Ecto neural progenitor cell (in vitro differentiated cells): Measurements from ENCODE around the gene GNB3.
"Not testable (repeated sequence)": the region's sequence is repeated elsewhere in the genome, so short reads cannot be mapped to it uniquely, and the experiment has no call there.

Experiments used
- DNase-seq: peaks from one replicate; pipeline ENCODE4 v3.0.0-alpha.2; 2018; ENCODE audit warnings: low spot score

Gene GNB3

GRCh38 chr12:6860942-6861341 is 20.2 kb downstream of the GNB3 start:
- DNase-seq, result no peak

DNA sequence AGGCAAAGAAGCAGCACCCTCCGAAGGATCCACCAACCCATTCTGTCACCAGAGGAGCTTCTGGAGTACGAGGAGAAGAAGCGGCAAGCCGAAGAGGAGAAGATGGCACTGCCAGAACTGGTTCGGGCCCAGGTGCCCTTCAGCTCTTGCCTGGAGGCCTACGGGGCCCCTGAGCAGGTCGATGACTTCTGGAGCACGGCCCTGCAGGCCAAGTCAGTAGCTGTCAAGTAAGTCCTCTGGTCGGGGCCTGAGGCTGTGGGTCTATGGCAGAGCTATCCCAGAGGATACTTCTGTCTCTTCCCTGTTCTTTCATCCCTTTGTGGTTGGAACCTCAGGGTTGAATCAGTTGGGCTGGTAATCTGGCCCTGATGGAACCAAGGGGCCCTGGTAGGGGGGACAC is 20.7 kb downstream of the GNB3 start:
- DNase-seq, result no peak

DNA sequence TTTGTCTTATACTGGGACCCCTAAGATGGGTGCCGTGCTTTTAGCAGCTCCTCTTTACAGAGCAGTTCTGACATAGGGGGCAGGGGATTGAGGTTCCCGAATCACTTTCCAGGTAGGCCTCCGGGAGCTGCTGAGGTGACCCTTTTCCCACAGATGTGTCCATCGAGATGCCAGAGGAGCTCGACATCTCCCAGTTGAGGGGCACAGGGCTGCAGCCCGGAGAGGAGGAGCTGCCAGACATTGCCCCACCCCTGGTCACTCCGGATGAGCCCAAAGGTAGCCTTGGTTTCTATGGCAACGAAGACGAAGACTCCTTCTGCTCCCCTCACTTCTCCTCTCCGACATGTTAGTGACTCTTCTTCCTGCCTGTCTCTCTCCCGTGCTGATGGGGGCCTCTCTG is 22.3 kb downstream of the GNB3 start:
- DNase-seq, result no peak

DNA sequence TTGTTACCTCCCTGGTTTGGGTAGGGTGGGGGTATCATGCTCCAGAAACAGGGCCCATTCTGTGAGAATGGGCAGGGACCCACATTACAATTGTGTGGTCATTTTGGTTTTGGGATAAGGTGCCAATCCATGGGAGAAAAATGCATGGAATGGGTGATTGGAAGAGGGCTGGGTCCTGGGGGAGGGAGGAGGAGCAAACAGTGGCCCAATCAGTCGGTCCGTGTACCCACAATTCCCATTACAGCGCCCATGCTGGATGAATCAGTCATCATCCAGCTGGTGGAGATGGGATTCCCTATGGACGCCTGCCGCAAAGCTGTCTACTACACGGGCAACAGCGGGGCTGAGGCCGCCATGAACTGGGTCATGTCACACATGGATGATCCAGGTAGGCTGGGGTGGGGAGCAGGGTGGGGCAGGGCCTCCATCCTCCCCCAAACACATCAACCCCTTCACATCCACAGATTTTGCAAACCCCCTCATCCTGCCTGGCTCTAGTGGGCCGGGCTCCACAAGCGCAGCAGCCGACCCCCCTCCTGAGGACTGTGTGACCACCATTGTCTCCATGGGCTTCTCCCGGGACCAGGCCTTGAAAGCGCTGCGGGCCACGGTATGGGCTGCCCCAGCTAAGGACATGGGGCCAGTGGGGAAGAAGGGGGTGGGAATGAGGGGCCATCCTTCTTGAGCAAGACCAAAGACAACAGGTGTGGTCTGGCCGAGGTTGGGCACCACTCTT is 23.0 kb downstream of the GNB3 start:
- DNase-seq, result no peak

DNA sequence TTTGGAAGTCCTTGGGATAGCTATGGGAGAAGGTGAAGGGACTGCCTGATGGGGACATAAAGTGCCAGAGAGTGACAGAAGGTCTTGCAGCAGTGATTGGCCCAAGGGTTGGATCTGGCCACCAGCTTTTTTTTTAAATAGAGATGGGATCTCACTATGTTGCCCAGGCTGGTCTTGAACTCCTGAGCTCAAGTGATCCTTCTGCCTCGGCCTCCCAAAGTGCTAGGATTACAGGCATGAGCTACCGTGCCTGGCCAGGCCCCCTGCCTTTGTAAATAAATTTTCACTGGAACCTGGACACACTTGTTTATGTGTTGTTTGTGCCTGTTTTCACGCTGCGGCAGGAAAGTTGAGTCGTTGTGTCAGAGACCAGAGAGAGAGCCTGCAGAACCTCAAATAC is 24.6 kb downstream of the GNB3 start:
- DNase-seq, result not testable (repeated sequence)

- peak; percentile 56 for DNase-seq
These were observed 25.6 kb downstream of the GNB3 start for GRCh38 chr12:6866163-6866919.

GRCh38 chr12:6866920-6867412 is 26.2 kb downstream of the GNB3 start:
- no peak for DNase-seq

DNA sequence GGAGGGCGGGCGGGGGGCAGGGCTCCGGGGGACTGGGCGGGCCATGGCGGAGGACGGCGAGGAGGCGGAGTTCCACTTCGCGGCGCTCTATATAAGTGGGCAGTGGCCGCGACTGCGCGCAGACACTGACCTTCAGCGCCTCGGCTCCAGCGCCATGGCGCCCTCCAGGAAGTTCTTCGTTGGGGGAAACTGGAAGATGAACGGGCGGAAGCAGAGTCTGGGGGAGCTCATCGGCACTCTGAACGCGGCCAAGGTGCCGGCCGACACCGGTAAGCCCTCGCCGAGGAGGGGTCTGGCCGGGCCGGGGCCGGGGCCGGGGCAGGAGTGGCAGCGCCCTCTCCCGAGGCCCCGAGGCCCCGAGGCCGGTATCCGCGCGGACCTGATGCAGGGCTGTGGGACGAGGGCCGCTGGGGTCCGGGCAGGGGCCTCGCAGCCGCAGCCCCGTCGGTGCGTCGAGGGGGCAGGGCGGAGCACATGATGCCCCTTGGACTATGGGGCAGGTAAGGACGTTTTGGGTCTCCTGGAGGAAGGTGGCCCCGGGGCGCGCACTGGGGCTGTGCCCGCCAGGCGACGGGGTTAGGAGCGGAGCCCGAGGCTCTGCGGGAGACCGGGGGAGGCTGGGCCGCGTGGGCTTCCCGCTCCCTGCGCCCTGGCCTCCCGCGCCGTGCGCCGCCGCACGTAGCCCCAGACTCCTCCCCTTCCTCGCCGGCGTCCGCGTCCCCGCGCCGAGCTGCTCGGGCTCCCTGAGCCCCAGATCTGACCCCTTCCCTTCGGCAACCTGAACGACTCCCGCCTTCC is 26.9 kb downstream of the GNB3 start, which contains the start of gene TPI1:
TPI1 (plus strand) TSS at position 119 of the 798 bp plus-strand sequence; CDS start at position 155, 36 bp downstream.
- peak; percentile 94 for DNase-seq

DNA sequence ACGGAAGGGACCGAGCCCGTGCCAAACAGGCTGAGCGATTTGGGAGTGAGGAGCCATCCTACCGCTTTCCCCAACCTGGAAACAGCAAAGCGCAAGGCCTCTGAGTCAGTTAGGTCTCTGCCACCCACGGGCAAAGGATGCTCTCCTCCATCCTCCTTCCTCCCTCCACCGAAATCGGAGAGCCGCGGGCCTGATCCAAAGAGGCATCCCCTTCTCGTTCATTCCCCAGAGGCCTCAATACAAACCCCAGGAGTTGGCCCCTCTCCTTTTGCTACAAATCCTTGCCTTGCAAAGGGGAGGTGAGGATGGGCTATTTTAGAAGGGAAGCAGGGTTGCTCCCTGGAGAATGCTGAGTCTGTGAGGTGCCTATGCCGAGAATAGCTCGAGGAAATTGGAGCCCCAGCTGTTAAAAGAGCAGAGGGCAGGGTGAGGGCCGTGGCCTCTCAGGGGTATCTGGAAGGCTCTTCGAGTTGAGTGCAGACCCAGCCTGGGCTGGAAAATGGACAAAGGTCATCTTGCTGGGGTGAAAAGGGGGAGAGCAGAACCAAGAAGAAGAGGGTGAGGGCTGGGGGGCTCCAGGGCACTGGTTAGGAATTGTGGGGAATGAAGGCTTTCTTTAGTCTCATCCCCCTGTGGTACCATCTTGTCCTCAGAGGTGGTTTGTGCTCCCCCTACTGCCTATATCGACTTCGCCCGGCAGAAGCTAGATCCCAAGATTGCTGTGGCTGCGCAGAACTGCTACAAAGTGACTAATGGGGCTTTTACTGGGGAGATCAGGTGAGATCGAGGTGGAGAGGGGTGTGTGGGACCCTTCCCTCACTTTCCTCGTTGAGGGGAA is 27.7 kb downstream of the GNB3 start:
- DNase-seq, result peak; percentile 60

DNA sequence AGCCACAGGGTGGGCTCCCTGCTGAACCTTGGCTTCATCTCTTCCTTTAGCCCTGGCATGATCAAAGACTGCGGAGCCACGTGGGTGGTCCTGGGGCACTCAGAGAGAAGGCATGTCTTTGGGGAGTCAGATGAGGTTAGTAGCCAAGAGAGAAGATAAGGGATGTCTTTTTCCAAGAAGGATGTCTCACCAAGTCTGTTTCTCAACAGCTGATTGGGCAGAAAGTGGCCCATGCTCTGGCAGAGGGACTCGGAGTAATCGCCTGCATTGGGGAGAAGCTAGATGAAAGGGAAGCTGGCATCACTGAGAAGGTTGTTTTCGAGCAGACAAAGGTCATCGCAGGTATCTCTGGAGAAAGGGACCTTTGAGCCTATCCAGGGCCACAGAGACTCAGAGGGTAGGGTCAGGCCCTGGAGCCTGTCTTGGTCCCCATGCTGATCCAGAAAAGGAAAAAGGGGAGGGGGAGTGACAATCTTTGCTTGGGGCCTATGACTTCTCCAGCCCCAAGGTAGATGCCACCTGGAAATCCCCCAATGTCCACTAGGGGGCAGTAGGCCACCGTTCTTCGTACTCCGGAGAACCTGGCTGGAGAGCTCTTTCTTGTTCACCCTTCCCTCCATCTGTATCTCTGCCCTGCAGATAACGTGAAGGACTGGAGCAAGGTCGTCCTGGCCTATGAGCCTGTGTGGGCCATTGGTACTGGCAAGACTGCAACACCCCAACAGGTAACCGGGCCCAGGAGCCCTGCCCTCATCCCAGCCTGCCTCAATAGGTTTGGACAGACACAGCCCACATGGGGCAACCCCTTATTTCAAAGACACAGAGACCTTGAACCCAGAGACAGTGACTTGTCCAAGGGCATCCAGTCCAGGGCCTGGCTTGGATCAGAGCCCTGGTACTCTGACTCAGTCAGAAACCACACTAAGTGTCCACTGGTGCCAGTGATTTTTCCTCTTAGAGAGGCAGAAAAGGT is 28.6 kb downstream of the GNB3 start:
- DNase-seq, result peak; percentile 92

DNA sequence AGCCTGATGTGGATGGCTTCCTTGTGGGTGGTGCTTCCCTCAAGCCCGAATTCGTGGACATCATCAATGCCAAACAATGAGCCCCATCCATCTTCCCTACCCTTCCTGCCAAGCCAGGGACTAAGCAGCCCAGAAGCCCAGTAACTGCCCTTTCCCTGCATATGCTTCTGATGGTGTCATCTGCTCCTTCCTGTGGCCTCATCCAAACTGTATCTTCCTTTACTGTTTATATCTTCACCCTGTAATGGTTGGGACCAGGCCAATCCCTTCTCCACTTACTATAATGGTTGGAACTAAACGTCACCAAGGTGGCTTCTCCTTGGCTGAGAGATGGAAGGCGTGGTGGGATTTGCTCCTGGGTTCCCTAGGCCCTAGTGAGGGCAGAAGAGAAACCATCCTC is 29.6 kb downstream of the GNB3 start:
- DNase-seq, result not testable (repeated sequence)

DNA sequence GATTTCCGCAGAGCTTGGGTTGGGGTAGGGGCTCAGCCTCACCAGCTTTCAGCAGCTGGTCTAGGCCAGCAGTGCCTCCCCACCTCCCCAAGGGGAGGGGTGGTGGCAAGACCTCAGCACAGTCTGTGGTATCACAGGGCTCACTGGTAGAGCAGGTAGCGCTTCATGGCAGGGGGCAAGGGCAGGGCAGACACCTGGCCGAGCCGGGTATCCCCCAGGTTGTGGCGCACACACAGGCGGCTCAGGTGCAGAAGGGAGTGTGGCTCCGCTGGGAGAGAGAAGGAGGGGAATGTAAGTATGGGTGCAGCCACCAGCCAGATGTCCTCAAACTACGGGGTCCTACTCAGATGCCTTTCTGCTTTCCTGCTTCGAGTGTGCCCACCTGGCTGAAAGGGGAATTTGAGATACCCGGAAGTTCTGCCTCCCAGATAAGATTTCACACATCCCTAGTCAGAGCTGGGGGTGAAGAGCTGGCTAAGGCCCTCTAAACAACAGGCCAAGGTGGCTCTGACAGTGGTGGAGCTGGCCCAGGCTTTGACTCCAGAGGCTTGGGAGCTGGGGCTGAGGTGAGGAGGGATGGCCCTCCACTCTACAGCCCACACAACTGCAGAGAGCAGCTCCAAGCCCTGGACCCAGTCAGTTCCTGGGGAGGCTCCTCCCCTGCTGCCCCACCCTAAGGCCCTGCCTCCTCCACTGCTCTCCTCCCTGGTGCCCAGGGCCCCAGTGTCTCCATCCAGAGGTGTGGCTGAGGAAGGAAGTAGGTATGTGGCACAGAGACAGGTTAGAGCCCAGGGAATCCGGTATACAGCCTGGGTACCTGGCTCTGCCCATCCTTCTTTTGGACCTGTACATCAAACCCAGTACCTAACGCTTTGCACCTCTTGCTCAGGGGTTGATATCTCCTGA is 30.6 kb downstream of the GNB3 start:
- DNase-seq, result peak; percentile 60

DNA sequence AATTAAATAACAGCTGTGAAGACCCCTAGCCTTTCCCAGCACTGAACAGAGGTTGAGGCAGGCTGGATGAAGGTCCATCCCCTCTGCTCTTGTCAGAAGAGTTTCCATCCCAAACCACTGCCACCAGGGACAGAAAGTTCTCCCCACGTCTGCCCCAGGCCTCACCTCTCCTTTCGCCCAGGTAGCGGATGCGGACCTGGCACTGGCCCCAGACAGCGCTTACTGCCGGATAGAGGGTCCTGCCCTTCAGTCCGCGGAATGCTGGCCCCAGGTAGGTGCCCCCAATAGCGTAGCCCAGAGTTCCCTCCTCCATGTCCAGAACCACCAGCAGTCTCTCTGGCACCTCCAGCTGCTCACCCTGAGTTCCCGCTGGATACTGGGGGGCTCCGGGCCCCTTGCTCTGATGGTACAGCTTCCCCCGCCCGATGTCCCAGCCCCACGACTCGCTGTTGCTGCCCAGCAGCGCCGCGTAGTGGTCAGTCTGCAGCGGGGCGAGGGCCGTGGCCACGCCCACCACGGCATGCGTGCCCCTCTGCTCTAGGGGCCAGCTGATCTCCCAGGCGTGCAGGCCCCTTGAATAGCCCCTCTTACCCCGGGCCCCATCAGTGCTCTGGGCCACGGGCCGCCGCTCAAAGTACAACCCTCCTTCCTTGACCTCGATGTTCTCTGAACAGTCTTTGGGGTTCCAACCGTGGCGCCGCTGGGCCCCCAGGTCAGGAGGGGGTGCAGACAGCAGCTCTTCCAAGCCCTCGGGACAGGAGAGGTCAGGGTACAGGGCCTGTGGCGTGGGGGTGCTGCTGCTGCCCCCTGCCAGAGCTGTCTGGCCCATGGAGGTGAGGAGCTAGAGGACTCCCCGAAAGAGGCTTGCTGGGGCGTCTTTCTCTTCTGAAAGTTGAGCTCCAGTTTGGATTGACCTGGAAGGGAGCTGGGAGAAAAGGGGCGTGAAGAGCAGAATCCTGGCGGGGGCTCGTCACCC is 31.6 kb downstream of the GNB3 start:
- peak; percentile 98 for DNase-seq

- peak; percentile 100 for DNase-seq
These were observed 32.6 kb downstream of the GNB3 start, which contains the start of gene SPSB2 for GRCh38 chr12:6873094-6874014. Gene SPSB2 (minus strand): TSS chr12:6873303. CDS start chr12:6872901, 402 bp downstream.

DNA sequence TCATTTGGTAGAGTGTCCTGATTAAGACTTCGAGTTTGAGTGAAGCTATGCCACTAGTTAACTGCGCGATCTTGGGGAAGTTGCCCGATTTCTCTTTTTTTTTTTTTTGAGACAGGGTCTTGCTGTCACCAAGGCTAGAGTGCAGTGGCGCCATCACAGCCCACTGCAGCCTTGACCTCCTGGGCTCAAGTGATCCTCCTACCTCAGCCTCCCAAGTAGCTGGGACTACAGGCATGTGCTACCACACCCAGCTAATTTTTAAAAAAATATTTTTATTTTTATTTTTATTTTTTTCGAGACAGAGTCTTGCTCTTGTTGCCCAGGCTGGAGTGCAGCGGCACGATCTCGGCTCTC is 33.3 kb downstream of the GNB3 start:
- not testable (repeated sequence) for DNase-seq

DNA sequence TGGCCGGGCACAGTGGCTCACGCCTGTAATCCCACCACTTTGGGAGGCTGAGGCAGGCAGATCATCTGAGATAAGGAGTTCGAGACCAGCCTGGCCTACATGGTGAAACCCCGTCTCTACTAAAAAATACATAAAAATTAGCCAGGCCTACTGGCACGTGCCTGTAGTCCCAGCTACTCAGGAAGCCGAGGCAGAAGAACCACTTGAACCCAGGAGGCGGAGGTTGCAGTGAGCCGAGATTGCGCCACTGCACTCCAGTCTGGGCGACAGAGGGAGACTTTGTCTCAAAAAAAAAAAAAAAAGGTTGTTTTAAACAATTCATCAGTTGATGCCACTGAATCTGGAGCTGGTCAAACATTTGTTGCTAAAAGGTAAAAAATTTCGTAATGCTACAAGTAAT is 39.1 kb downstream of the GNB3 start:
- DNase-seq, result not testable (repeated sequence)

DNA sequence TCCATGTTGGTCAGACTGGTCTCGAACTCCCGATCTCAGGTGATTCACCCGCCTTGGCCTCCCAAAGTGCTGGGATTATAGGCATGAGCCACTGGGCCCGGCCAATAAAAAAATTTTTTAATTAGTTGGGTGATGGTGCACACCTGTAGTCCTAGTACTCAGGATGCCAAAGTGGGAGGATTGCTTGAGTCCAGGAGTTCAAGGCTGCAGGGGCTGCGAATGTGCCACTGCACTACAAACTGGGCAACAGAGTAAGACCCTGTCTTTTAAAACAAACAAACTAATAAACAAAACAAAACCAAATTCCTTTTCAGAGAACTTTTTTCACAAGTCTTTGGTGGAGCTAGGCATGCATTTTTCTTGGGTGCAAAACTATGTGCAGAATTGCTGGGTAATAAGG is 42.5 kb downstream of the GNB3 start:
- DNase-seq, result no peak
